NCI-H1930 (cell line): ENCODE results near the gene SPARC.
"Not testable (repeated sequence)": the region's sequence is repeated elsewhere in the genome, so short reads cannot be mapped to it uniquely, and the experiment has no call there.

Experiments used
- DNase-seq, 2 experiments: peaks; one replicate each; lab custom pipeline; 2025; lab: John Stamatoyannopoulos, UW

SPARC gene

GRCh38 chr5:151700820-151701219 is 14.1 kb upstream of the SPARC start:
- no peak for DNase-seq

- no peak for DNase-seq
Observed at GRCh38 chr5:151700296-151700695, 13.6 kb upstream of the SPARC start.

GRCh38 chr5:151699071-151699901 is 12.6 kb upstream of the SPARC start:
- no peak for DNase-seq

- DNase-seq: not testable (repeated sequence)
Observed at GRCh38 chr5:151698081-151698480, 11.4 kb upstream of the SPARC start.

- no peak for DNase-seq
Observed at GRCh38 chr5:151697452-151697851, 10.7 kb upstream of the SPARC start.

GRCh38 chr5:151696470-151697061 is 9.9 kb upstream of the SPARC start:
- no peak for DNase-seq

- DNase-seq: no peak
Observed at GRCh38 chr5:151695464-151695863, 8.7 kb upstream of the SPARC start.

- DNase-seq: no peak
Observed at GRCh38 chr5:151694035-151694485, 7.3 kb upstream of the SPARC start.

GRCh38 chr5:151692312-151692711 is 5.6 kb upstream of the SPARC start:
- DNase-seq: no peak

GRCh38 chr5:151691706-151692105 is 5.0 kb upstream of the SPARC start:
- no peak for DNase-seq

GRCh38 chr5:151689591-151689990 is 2.9 kb upstream of the SPARC start:
- not testable (repeated sequence) for DNase-seq

- DNase-seq: no peak
Observed at GRCh38 chr5:151688436-151688835, 1.7 kb upstream of the SPARC start.

- no peak for DNase-seq
Observed at GRCh38 chr5:151685749-151686673, 704 bp downstream of the SPARC start.

- DNase-seq: no peak
Observed at GRCh38 chr5:151684690-151685361, 1.9 kb downstream of the SPARC start.

GRCh38 chr5:151683986-151684588 is 2.6 kb downstream of the SPARC start:
- DNase-seq: no peak

- DNase-seq: no peak
Observed at GRCh38 chr5:151683444-151683843, 3.3 kb downstream of the SPARC start.

- DNase-seq: no peak
Observed at GRCh38 chr5:151682751-151683331, 3.9 kb downstream of the SPARC start.

GRCh38 chr5:151682240-151682639 is 4.5 kb downstream of the SPARC start:
- DNase-seq: no peak

- DNase-seq: no peak
Observed at GRCh38 chr5:151680944-151681427, 5.7 kb downstream of the SPARC start.

GRCh38 chr5:151680156-151680505 is 6.6 kb downstream of the SPARC start:
- not testable (repeated sequence) for DNase-seq
